K562 (cell line): ENCODE data around the gene SLC1A5. TPM values are rescaled to one million over a fixed set of nuclear protein-coding genes. Genes with fewer than 3 reads are reported as not detected.

Source experiments
- ARNT ChIP-seq, 2 experiments: fragments of 450-650 bp; IDR thresholded peaks; 2 replicates each; pipeline ENCODE4 v1.6.1; 2016; ENCODE audit warnings: mild to moderate bottlenecking in 1 of 2
- BACH1 ChIP-seq: fragments of 200-800 bp; sonication (Bioruptor generic); IDR thresholded peaks from 2 replicates; pipeline ENCODE4 v1.6.1; 2016; ENCODE audit warnings: missing genetic modification characterization, missing compliant biosample characterization
- CHD1 ChIP-seq: fragments of 200-600 bp; sonication (generic); IDR thresholded peaks from one replicate; pipeline ENCODE4 v1.6.1; 2012; ENCODE audit warnings: mild to moderate bottlenecking, moderate library complexity, low read length, inconsistent platforms
- ETS1 ChIP-seq: conservative IDR thresholded peaks from 2 replicates; pipeline ENCODE4 v1.6.1; 2011; ENCODE audit warnings: low read depth, mild to moderate bottlenecking, low read length; ENCODE audit not compliant: control insufficient read depth
- MAFG ChIP-seq: fragments of 450-650 bp; conservative IDR thresholded peaks from 2 replicates; pipeline ENCODE4 v1.6.1; 2016; ENCODE audit warnings: missing genetic modification characterization, missing compliant biosample characterization
- MEF2D ChIP-seq: conservative IDR thresholded peaks from 2 replicates; pipeline ENCODE4 v1.6.1; 2016; ENCODE audit warnings: low read depth, missing genetic modification characterization, missing compliant biosample characterization
- NR4A1 ChIP-seq, 2 experiments: fragments of 250-450 bp in 1 of 2; fragments of 450-650 bp in 1 of 2; sonication (Bioruptor Pico) in 1 of 2; IDR thresholded peaks; 2 replicates each; pipeline versions ENCODE4 v1.4.0 to v1.6.1; 2016 to 2020; ENCODE audit warnings: mild to moderate bottlenecking in 2 of 2, missing compliant biosample characterization in 1 of 2, missing genetic modification characterization in 1 of 2, moderate library complexity in 1 of 2
- PCBP1 ChIP-seq: fragments of 200-400 bp; formaldehyde crosslinking; IDR thresholded peaks from 2 replicates; pipeline ENCODE4 v1.6.1; 2018; ENCODE audit warnings: mild to moderate bottlenecking, low read depth, low read length; ENCODE audit not compliant: poor library complexity, severe bottlenecking
- PRPF4 ChIP-seq: fragments of 200-400 bp; formaldehyde crosslinking; IDR thresholded peaks from one replicate; pipeline ENCODE4 v1.6.1; 2017; ENCODE audit warnings: low read length, low read depth, mild to moderate bottlenecking; ENCODE audit not compliant: insufficient read depth, poor library complexity, severe bottlenecking
- SIN3A ChIP-seq, 2 experiments: fragments of 150-350 bp in 1 of 2; IDR thresholded peaks; 2 replicates each; pipeline ENCODE4 v1.6.1; 2011 to 2016; ENCODE audit warnings: borderline replicate concordance in 2 of 2, low read depth in 2 of 2, low read length in 2 of 2, mild to moderate bottlenecking in 2 of 2, moderate library complexity in 2 of 2; ENCODE audit not compliant: control insufficient read depth in 1 of 2
- SP1 ChIP-seq: sonication (generic); formaldehyde crosslinking; IDR thresholded peaks from 2 replicates; pipeline ENCODE4 v1.8.1; 2022; ENCODE audit warnings: mild to moderate bottlenecking, missing genetic modification reagents
- THAP12 ChIP-seq: fragments of 250-450 bp; sonication (Bioruptor Pico); IDR thresholded peaks from 2 replicates; pipeline ENCODE4 v1.9.0; 2021; ENCODE audit warnings: mild to moderate bottlenecking, inconsistent platforms
- TSHZ1 ChIP-seq: fragments of 250-450 bp; sonication (Bioruptor Pico); IDR thresholded peaks from 2 replicates; pipeline ENCODE4 v1.4.0; 2020; ENCODE audit warnings: mild to moderate bottlenecking, moderate library complexity
- USF1 ChIP-seq: sonication (generic); formaldehyde crosslinking; IDR thresholded peaks from 2 replicates; pipeline ENCODE4 v1.9.0; 2022; ENCODE audit warnings: mild to moderate bottlenecking, missing genetic modification reagents
- WHSC1 ChIP-seq: IDR thresholded peaks from one replicate; pipeline ENCODE4 v1.6.1; 2012; ENCODE audit warnings: low read length, control low read depth, inconsistent platforms
- ZFX ChIP-seq: sonication (generic); formaldehyde crosslinking; IDR thresholded peaks from 2 replicates; pipeline ENCODE4 v1.8.0; 2022; ENCODE audit warnings: mild to moderate bottlenecking, missing genetic modification reagents, moderate library complexity
- ZNF696 ChIP-seq: fragments of 250-450 bp; sonication (Bioruptor Pico); conservative IDR thresholded peaks from 2 replicates; pipeline ENCODE4 v1.4.0; 2020; ENCODE audit warnings: mild to moderate bottlenecking, moderate library complexity
- polyA plus RNA-seq, 8 experiments: library from polyadenylated mRNA; depleted of rRNA in 4 of 8; stranded (reverse) in 5 of 8; unstranded in 3 of 8; fragments of >200 nt; fragmentation: Nextera tagmentation in 2 of 8; fragmentation: Illumina TruSeq in 1 of 8; extraction: Ambion mirVana in 2 of 8; extraction: Trizol in 1 of 8; gene quantifications; 2 replicates each; pipeline versions ENCODE4 v1.2.1 to v1.2.3, GENCODE V29; 2011 to 2014; ENCODE audit warnings: inconsistent platforms in 1 of 8, missing spikeins in 1 of 8
- total RNA-seq, 7 experiments: library from RNA; depleted of rRNA in 6 of 7; stranded (reverse); fragments of >200 nt in 6 of 7; fragmentation: Illumina TruSeq in 2 of 7; extraction: Trizol in 2 of 7; gene quantifications; 2 replicates each; pipeline versions ENCODE4 v1.2.1 to v1.2.3, GENCODE V29; 2011 to 2021; ENCODE audit warnings: low replicate concordance in 1 of 7

SLC1A5 gene
- total and polyA plus RNA-seq, 9 of the 15 experiments (the other 6 are each of a cell fraction or from before 2014, with no cell fraction given), result 31.2 to 417 (median 134) TPM

- TF ChIP-seq NR4A1 (CRISPR knock-in tag; IDR thresholded peaks at IDR 0.05) (peak; percentile 64; the same call in 1 of the 2 replicates), NR4A1 (tag; IDR thresholded peaks at IDR 0.05) (no peak), MAFG (no peak), ETS1 (peak; percentile 64; the same call in 1 of the 2 replicates), ZFX (CRISPR knock-in tag) (peak; percentile 64; the same call in 1 of the 2 replicates), ZNF696 (CRISPR knock-in tag) (no peak), MEF2D (tag) (no peak), BACH1 (tag) (no peak), SIN3A (IDR thresholded peaks at IDR 0.05; ENCODE audit: borderline replicate concordance in 2 of 2, control insufficient read depth in 1 of 2, low read depth in 2 of 2, low read length in 2 of 2) (peak in 1 of 2 experiments; percentile 18; a peak in 1 of 4 replicates), WHSC1 (no peak), ARNT (IDR thresholded peaks at IDR 0.05) (0 out of 4 replicates have a peak, but pooled peaks of 1 of the 2 experiments have one; percentile 32), TSHZ1 (CRISPR knock-in tag) (no peak), THAP12 (0 out of 2 replicates have a peak, but pooled peaks have one; percentile 21), PRPF4 (peak; percentile 67), USF1 (CRISPR knock-in tag) (peak; percentile 80; the same call in 1 of the 2 replicates), SP1 (CRISPR knock-in tag) (peak; percentile 68), CHD1 (peak; percentile 96), PCBP1 (peak; percentile 71)
Observed at GRCh38 chr19:46787331-46788261, 798 bp downstream of the SLC1A5 start (continued).
